HG03342 (cell line): ENCODE data around the gene GUF1.
"Not testable (repeated sequence)": the region's sequence is repeated elsewhere in the genome, so short reads cannot be mapped to it uniquely, and the experiment has no call there.

Experiments
- ATAC-seq: cut with Tn5 transposase; IDR thresholded peaks from one replicate; pipeline ENCODE4 v1.9.1; 2021; ENCODE audit warnings: mild to moderate bottlenecking, moderate library complexity; ENCODE audit not compliant: unreplicated experiment

GUF1 gene

DNA sequence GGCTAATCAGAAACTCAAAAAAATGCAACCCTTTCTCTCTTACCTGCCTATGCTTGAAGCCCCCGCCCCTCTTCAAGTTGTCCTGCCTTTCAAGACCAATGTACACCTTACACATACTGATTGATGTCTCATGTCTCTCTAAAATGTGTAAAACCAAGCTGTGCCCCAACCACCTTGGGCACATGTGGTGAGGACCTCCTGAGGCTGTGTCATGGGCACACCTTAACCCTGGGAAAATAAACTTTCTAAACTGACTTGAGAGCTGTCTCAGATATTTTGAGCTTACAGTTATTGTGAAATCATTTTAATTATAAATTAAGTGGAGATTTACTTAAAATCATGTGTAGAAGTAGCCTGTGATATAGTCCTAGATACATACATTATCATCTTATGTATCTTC, 22.2 kb downstream of the GUF1 start:
- ATAC-seq: no peak

DNA sequence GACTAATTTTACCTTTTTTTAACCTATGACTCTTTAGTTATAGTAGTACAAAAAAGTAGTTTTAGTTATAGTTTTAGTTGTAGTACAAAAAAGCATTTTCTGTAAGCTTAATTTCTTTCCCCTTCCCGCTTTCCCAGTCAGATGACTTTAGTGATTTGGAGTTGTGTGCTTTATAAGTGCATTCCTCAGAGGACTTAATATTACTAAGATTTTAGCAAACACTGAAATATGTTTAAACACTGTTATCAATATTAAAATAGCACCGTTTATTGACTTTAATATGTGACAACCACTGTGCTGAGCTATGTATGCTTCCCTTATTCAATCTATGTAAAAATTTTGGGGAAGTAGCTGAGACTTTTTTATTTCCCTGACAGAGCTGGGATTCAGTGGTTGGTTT, 22.8 kb downstream of the GUF1 start:
- no peak for ATAC-seq

DNA sequence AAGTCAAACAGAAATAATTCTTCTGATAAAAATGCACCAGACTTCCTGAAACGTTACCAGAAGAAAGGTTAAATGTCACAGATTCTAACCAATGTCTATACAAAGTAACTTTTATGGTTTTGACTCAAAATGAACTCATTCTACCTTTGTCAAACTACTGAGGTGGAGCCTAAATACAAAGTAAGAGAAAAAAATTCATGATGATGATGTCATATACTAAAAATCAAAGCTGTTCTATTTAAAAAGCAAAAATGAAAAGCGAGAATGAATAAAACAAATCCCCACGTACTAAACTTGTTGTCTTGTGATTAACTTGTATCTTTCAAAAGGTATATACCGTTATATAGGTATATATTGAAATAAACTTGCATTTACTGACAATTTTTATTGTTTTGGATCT, 26.5 kb downstream of the GUF1 start:
- ATAC-seq: no peak

DNA sequence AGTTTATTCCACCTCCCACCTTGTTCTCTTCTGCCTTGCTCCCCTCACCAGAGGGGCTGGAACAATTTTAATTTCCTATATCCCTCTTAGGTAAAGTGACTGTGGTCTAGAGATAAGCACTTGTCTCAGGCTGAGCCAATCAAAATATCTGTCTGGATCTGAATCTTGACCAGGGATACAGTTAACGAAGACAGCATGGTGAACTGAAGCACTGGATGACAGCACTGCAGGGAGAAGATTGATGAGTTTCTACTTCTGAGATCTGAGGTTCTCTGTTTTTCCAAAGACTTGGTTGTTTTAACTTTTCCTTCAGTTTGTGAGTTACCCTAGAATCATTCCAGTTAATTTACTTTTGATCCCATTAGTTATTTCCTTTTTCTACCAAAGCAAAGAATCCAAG, 34.9 kb downstream of the GUF1 start:
- no peak for ATAC-seq

DNA sequence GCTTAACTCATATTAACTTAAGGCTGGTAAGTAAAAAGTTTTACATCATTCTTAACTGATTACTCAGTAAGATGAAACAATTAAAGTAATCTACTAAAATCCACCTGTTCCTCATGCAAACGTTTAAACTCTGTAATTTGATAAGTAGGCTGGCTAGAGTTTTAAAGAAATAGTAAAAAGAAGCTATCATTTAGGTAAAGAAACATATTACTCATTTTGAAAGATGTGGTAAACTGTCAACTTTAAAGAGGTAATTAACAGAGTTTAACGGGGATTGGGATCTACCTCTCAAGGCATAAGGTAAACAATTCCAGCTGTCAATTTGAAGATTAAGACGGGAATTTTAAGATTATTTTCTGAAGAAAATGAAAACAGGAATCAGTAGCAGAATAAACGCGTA, 38.4 kb downstream of the GUF1 start:
- no peak for ATAC-seq

DNA sequence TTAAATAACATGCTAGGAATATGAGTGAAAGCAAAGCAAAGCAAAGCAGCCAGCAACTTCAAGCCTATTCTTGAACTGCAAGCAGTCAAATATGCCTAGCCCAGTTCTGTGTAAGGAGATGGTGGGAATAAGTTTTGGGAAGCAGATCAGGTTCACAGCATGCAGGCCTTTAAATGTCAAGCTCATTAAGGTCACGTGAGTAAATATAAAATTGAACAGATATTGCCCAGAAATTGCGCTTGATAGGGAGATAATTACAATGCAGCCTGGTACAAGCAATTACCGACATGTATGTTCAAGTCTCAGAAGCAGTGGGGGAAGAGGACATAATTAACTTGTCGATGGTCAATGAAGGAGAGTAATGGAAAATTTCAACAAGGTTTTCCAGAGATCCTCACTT, 42.2 kb downstream of the GUF1 start:
- ATAC-seq: no peak

DNA sequence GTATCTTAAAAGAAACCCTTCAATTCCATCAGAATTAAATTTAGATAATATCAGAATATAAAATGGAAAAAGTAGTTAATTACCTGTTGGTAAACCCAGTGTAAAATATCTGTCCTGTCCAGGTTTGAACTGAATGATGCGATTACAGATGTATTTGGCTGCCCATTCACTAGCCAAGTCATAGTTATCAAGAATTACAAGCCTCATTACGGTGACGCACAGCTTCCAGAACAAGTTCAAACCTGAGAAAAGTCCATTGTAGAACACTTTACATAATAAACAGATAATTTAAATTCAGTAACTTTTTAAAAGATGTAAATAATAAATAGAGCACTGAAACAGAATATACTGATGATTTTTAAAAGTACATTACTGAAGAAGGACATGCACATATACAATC, 43.8 kb downstream of the GUF1 start:
- no peak for ATAC-seq

DNA sequence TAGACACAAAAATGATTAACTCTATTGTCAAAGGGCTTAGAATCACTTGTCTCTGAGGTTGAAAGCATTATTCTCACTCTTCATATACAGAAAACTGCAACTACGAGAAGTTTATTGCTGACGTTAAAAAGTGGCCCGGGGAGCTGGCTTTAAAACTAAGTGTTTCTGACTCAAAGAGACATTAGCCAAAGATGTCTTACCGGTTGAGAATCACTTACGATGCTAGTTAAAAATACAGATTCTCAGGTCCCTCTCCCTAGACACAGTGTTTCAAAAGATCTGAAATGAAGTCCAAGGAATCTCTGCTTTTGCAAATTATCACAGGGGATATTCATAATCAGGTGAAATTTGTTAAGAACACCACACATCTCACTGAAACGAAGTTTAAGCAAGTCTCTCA, 46.9 kb downstream of the GUF1 start:
- ATAC-seq: no peak

DNA sequence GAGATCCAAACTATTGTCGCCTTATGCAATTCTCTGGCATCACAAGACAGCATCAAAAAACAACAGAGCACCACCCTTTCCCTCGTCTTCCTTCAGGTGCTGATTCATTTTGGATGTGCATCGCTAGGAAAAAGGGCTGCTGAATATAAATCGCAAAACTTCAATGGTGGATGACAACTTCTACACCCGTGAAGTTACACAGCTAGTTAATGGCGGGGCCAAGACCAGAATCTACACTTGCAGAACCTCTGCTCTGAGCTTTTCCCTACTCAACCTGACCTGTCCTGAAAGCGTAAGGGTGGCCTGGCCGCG, 47.5 kb downstream of the GUF1 start:
- ATAC-seq: no peak

DNA sequence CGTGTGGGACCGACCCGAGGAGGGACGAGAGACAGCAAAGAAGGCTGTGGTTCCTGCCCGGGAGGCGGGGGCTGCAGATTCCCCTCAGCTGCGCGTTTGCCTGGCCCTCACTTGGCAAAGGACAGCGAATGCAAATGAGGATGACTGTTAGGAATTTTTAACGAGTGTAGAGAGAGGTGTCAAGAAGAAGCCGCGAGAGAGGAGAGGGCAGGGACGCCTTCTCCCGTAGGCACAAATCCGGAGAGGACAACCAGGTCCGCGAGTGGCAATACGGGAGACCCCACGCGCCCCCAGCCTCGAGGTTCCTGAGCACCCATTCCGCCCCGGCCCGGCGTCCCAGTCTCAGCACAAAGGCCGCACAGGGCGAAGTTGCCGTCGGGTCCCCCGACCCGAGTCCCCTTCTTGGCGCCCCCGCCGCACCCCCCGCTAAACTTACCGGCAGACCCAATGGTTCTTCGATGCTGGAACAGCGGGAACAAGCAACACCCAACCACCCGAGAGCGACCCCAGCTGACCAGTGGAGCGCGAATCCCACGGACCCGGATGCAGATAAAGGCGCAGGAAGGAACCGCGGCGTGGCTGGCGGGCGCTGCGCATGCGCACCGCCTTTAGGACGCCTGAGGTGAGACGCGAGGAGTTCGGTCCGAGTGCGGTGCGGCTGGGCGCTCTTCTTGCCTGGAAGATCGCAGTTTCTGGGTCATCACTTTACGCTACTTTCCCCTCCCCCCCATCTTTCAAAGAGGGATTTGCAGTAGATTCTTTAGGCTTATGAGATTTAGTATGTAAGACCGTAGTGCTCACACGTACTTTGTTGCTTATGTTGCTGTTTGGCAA, 48.0 kb downstream of the GUF1 start, which contains the start of gene GNPDA2:
Gene GNPDA2, minus strand, starts transcription at position 519 of the 834 bp plus-strand sequence. CDS start 4,349 bp downstream, outside the sequence.
- peak; percentile 91 for ATAC-seq

DNA sequence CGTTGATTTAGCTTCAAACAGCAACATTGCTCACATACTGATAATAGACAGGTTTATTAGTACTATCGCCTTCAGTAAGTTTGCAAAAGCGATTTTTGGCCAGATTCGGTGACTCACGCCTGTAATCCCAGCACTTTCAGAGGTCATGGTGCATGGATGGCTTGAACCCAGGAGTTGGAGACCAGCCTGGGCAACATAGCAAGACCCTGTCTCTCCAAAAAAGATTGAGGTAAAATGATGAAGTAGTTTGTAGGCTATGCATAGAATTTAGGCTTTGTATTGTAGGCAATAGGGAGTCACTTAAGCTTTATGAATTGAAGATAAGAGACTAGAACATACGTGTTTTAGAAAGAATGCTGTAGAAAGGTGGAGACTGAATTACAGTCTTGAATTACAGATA, 49.3 kb downstream of the GUF1 start:
- no peak for ATAC-seq

DNA sequence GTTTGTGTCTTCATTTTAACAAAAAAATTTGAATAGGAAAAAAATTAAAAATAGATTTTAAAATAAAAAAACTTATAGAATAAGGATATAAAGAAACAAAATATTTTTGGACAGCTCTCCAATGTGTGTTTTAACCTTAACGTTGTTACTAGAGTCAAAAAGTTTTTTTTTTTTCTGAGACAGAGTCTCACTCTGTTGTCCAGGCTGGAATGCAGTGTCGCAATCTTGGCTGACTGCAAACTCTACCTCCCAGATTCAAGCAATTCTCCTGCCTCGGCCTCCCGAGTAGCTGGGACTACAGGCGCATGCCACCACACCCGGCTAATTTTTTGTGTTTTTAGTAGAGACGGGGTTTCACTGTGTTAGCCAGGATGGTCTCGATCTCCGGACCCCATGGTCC, 50.5 kb downstream of the GUF1 start:
- not testable (repeated sequence) for ATAC-seq

DNA sequence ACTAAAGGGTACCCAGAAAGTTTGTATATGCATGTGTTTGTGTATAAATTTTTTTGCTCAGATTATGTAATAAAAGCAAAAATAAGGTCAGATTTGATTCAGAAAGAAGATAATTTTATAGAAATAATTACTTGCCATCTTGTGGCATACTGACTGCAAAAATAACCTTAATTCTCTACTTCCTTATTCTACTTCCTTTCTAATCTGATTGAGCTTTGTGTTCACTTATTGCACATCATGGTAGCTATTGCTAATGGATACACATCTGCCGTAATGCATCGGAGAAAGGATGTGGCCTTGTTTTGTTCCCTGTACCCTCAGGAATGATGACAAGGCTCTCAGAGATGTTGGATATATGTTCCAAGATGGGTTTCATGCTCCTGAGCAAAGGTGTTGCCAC, 58.7 kb downstream of the GUF1 start:
- ATAC-seq: no peak

DNA sequence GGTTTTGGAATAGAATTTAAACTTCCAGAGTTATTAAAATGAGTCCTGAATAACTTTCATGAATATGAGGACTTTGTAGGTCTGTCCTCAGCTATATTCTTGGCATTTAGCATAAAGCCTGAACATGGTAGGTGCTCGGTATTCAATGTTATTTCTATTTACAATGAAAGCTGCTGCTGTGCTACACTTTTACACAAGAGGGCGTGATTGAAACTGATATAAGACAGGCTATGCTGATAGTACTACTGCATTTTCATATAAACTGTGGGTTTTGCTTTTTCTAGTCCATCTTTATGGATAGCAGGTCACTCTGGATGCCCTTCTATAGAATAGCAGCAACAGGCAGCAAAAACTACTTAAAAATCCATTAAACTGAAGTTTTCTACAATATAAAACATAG, 60.4 kb downstream of the GUF1 start:
- peak; percentile 81 for ATAC-seq

DNA sequence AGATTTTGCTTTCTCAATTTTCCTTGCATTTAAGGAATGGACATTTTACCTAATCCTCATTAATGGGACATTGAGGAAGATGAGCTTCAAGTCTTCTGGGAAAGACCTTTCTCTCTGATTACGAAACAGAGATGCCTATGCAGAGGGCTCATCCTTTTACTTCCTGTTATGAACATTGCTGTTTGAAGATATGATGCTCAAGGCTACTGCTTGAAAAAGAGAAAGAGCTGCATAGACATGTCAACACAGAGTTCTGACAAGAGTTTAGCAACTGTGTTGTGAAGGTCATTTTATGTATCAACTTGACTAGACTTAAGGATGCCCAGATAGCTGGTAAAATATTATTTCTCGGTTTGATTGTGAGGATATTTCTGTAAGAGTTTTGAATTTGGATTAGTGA, 62.0 kb downstream of the GUF1 start:
- no peak for ATAC-seq
